Vagina (tissue), 2 donors: ENCODE data around the gene SCNN1B.

ENCODE experiments used
- POLR2AphosphoS5 ChIP-seq, 2 donors: sonication (generic); formaldehyde crosslinking; IDR thresholded peaks; one replicate each; pipeline ENCODE4 v1.9.0; 2017; ENCODE audit warnings: antibody characterized with exemption in 2 of 2, mild to moderate bottlenecking in 2 of 2, low read depth in 1 of 2; ENCODE audit not compliant: insufficient read depth in 1 of 2
- TF ChIP-seq, protein P1 (sequence below), 3 experiments: fragments of 450-650 bp in 2 of 3; fragments of 200-600 bp in 1 of 3; sonication (generic) in 1 of 3; IDR thresholded peaks; one replicate each; pipeline ENCODE4 v1.5.1; 2017 to 2019; ENCODE audit warnings: antibody characterized with exemption in 3 of 3, mild to moderate bottlenecking in 2 of 3, moderate library complexity in 2 of 3

DNA sequence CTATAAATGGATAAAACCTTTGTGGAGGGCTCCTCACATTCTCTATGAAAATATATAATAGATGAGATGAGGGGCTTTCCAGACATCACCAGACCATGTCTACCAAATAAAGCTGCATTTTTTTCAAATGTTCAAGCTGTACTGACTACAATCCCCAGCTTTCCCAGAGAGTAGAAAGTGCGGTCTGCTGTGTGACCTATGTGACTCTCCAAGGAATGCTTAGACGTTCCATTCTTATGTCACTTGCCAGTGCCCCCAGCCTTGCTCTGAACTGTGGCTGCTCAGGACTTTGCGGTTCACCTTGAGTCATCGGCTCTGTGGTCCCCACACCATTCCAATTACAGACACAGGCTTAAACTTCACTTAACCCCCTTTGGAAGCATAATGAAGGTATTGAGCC, 47.8 kb upstream of the SCNN1B start:
- TF ChIP-seq, protein P1, sequence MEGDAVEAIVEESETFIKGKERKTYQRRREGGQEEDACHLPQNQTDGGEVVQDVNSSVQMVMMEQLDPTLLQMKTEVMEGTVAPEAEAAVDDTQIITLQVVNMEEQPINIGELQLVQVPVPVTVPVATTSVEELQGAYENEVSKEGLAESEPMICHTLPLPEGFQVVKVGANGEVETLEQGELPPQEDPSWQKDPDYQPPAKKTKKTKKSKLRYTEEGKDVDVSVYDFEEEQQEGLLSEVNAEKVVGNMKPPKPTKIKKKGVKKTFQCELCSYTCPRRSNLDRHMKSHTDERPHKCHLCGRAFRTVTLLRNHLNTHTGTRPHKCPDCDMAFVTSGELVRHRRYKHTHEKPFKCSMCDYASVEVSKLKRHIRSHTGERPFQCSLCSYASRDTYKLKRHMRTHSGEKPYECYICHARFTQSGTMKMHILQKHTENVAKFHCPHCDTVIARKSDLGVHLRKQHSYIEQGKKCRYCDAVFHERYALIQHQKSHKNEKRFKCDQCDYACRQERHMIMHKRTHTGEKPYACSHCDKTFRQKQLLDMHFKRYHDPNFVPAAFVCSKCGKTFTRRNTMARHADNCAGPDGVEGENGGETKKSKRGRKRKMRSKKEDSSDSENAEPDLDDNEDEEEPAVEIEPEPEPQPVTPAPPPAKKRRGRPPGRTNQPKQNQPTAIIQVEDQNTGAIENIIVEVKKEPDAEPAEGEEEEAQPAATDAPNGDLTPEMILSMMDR (IDR thresholded peaks at IDR 0.05), result no peak
- no peak for TF ChIP-seq POLR2AphosphoS5 (IDR thresholded peaks at IDR 0.05; ENCODE audit: insufficient read depth in 1 of 2, low read depth in 1 of 2)
